T-helper 9 cell (primary cell): ENCODE measurements around the gene ZNF469.
A peak's percentile ranks its signal among the peaks of the same experiment; 100 is the strongest.

Experiments used
- DNase-seq: peaks from one replicate; pipeline ENCODE4 v3.0.0-alpha.2; 2020

ZNF469 gene

GRCh38 chr16:88430524-88431446, 48.0 kb downstream of the ZNF469 start:
- DNase-seq = peak; percentile 22

- DNase-seq = no peak
Measured at GRCh38 chr16:88431651-88432050, 48.9 kb downstream of the ZNF469 start.

- no peak for DNase-seq
Measured at GRCh38 chr16:88432174-88432573, 49.4 kb downstream of the ZNF469 start.
